Gastrocnemius medialis (tissue), 4 donors: ENCODE data around the gene TAS2R43. TPM values are rescaled to one million over a fixed set of nuclear protein-coding genes. Genes with fewer than 3 reads are reported as not detected.
"Not testable (repeated sequence)": the region's sequence is repeated elsewhere in the genome, so short reads cannot be mapped to it uniquely, and the experiment has no call there.

Experiments used
- ATAC-seq, 2 donors: fragments of 150-250 bp; one replicate each; pipeline ENCODE4 v1.9.1; 2016
- DNase-seq, 2 donors: peaks; one replicate each; pipeline ENCODE4 v3.0.0-alpha.2; 2019
- H3K27ac ChIP-seq, 4 donors: fragments of 200-600 bp; sonication (generic); 1 replicate in 1 of 4; 2 replicates in 3 of 4; pipeline ENCODE4 v1.5.1; 2016 to 2018; ENCODE audit warnings: mild to moderate bottlenecking in 2 of 4, moderate library complexity in 1 of 4
- H3K27me3 ChIP-seq, 3 donors: fragments of 200-600 bp; sonication (generic) in 2 of 3; 1 replicate in 1 of 3; 2 replicates in 2 of 3; pipeline versions ENCODE4 v1.5.1 to v1.6.0; 2016 to 2019; ENCODE audit warnings: mild to moderate bottlenecking in 1 of 3, moderate library complexity in 1 of 3
- H3K36me3 ChIP-seq, 2 donors: fragments of 200-600 bp; sonication (generic) in 1 of 2; one replicate each; pipeline ENCODE4 v1.5.1; 2017 to 2018
- H3K4me1 ChIP-seq, 2 donors: fragments of 200-600 bp; sonication (generic) in 1 of 2; one replicate each; pipeline ENCODE4 v1.5.1; 2016 to 2017; ENCODE audit warnings: mild to moderate bottlenecking in 2 of 2
- H3K4me3 ChIP-seq, 4 donors: fragments of 200-600 bp; sonication (generic) in 3 of 4; 1 replicate in 1 of 4; 2 replicates in 3 of 4; pipeline ENCODE4 v1.5.1; 2016 to 2019; ENCODE audit warnings: mild to moderate bottlenecking in 2 of 4
- H3K9me3 ChIP-seq, 3 donors: fragments of 200-600 bp; sonication (generic) in 2 of 3; 1 replicate in 1 of 3; 2 replicates in 2 of 3; pipeline ENCODE4 v1.5.1; 2016 to 2019
- POLR2A ChIP-seq, 2 donors: fragments of 450-650 bp; IDR thresholded peaks; one replicate each; pipeline ENCODE4 v1.6.1; 2017; ENCODE audit warnings: antibody characterized with exemption in 2 of 2, mild to moderate bottlenecking in 2 of 2, moderate library complexity in 2 of 2
- in situ Hi-C, 4 donors: fragments of 200-750 bp; cut with MboI; loops; one replicate each; pipeline versions ENCODE4 v1.15.0 to v1.8.0; 2017; ENCODE audit warnings: low sequenced_read_pairs in 4 of 4
- intact Hi-C: fragments of 100-400 bp; cut with DNase I; formaldehyde crosslinking; loops from one replicate; pipeline ENCODE4 v1.15.1; 2023; ENCODE audit warnings: low total_unique reads
- total RNA-seq, 4 donors: library from RNA; depleted of rRNA; stranded (reverse); fragments of >200 nt; gene quantifications; one replicate each; pipeline versions ENCODE4 v1.1.0 to v1.2.3, GENCODE V29; 2016
- TF ChIP-seq, protein P1 (sequence below), 5 experiments: fragments of 450-650 bp in 3 of 5; fragments of 200-600 bp in 2 of 5; sonication (generic) in 2 of 5; IDR thresholded peaks in 4 of 5; conservative IDR thresholded peaks in 1 of 5; 1 replicate in 4 of 5; 2 replicates in 1 of 5; pipeline ENCODE4 v1.5.1; 2016 to 2019; ENCODE audit warnings: antibody characterized with exemption in 5 of 5, mild to moderate bottlenecking in 3 of 5, moderate library complexity in 3 of 5

TAS2R43 gene
- total RNA-seq, 4 donors from 2014 or later, result 2.8 TPM; not detected in 3

- H3K36me3 ChIP-seq, result no peaks in the 10 kb centered on the region
- no peak for DNase-seq
- no peak overlapping the region for H3K4me3 ChIP-seq
- in situ Hi-C loops (no loop called here), intact Hi-C loops (no loop called here)
- ATAC-seq, result no peak
- no peak overlapping the region for H3K27ac ChIP-seq
- H3K9me3 ChIP-seq, result no peaks in the 10 kb centered on the region
- H3K4me1 ChIP-seq, result peaks cover 11 to 20% of the 10 kb centered on the region in 2 donors
- no peaks in the 10 kb centered on the region for H3K27me3 ChIP-seq
- TF ChIP-seq POLR2A (IDR thresholded peaks at IDR 0.05), result no peak
- TF ChIP-seq, protein P1, sequence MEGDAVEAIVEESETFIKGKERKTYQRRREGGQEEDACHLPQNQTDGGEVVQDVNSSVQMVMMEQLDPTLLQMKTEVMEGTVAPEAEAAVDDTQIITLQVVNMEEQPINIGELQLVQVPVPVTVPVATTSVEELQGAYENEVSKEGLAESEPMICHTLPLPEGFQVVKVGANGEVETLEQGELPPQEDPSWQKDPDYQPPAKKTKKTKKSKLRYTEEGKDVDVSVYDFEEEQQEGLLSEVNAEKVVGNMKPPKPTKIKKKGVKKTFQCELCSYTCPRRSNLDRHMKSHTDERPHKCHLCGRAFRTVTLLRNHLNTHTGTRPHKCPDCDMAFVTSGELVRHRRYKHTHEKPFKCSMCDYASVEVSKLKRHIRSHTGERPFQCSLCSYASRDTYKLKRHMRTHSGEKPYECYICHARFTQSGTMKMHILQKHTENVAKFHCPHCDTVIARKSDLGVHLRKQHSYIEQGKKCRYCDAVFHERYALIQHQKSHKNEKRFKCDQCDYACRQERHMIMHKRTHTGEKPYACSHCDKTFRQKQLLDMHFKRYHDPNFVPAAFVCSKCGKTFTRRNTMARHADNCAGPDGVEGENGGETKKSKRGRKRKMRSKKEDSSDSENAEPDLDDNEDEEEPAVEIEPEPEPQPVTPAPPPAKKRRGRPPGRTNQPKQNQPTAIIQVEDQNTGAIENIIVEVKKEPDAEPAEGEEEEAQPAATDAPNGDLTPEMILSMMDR (IDR thresholded peaks at IDR 0.05 in 4 of 5, conservative IDR thresholded peaks at IDR 0.05 in 1 of 5), result no peak
Measured at GRCh38 chr12:11130999-11131398, 38.9 kb upstream of the TAS2R43 start.

DNA sequence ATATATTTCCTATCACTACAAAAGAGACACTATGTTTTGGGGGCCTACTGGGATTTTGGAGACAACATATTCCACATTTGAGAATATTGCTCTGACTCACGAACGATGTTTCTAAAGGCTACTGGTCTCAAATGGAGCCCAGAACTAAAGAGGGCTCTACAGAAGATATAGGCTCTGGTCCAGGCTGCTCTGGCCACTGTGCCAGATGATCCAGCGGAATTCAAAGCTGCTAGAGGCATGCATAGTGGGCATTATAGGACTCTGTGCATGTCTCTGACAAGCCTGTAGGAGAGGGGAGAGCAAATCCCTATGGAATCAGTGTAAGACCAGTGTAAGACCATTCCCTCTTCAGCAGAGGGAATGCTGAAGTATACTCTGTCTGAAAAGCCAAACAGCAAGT lies 38.3 kb upstream of the TAS2R43 start:
- Histone ChIP-seq H3K27me3 (no peaks in the 10 kb centered on the region), H3K36me3 (no peaks in the 10 kb centered on the region), H3K4me3 (no peak overlapping the region), H3K27ac (no peak overlapping the region), H3K4me1 (peaks cover 11 to 20% of the 10 kb centered on the region in 2 donors), H3K9me3 (no peaks in the 10 kb centered on the region)
- intact Hi-C loops, result no loop called here
- DNase-seq (no peak), ATAC-seq (no peak)
- in situ Hi-C loops, result no loop called here
- TF ChIP-seq POLR2A (IDR thresholded peaks at IDR 0.05), result no peak
- TF ChIP-seq, protein P1 (IDR thresholded peaks at IDR 0.05 in 4 of 5, conservative IDR thresholded peaks at IDR 0.05 in 1 of 5), result no peak

DNA sequence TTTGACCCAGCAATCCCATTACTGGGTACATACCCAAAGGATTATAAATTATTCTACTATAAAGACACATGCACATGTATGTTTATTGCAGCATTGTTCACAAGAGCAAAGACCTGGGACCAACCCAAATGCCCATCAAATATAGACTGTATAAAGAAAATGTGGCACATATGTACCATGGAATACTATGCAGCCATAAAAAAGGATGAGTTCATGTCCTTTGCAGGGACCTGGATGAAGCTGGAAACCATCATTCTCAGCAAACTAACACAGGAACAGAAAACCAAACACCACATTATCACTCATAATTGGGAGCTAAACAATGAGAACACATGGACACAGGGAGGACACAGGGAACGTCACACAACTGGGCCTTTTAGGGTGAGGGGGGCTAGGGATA lies 22.0 kb upstream of the TAS2R43 start:
- H3K4me1 ChIP-seq, ATAC-seq, H3K36me3 ChIP-seq, H3K9me3 ChIP-seq, DNase-seq, intact Hi-C loops, H3K27me3 ChIP-seq, H3K27ac ChIP-seq, in situ Hi-C loops, H3K4me3 ChIP-seq: not testable (repeated sequence)

- H3K36me3 ChIP-seq, H3K9me3 ChIP-seq, DNase-seq, H3K4me3 ChIP-seq, H3K27ac ChIP-seq, ATAC-seq, H3K4me1 ChIP-seq, in situ Hi-C loops, H3K27me3 ChIP-seq, intact Hi-C loops: not testable (repeated sequence)
Measured at GRCh38 chr12:11111213-11111612, 19.1 kb upstream of the TAS2R43 start.

DNA sequence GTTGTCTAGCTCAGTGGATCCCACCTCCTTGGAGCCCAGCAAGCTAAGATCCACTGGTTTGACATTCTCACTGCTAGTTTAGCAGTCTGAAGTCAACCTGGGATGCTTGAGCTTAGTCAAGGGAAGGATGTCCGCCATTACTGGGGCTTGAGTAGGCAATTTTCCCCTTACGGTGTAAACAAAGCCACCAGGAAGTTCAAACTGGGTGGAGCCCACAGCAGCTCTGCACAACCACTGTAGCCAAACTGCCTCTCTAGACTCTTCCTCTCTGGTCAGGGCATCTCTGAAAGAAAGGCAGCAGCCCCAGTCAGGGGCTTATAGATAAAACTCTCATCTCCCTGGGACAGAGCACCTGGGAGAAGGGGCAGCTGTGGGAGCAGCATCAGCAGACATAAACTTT lies 16.7 kb upstream of the TAS2R43 start:
- TF ChIP-seq POLR2A (IDR thresholded peaks at IDR 0.05), result no peak
- TF ChIP-seq, protein P1 (IDR thresholded peaks at IDR 0.05 in 4 of 5, conservative IDR thresholded peaks at IDR 0.05 in 1 of 5), result no peak
- H3K4me3 ChIP-seq, result no peak overlapping the region
- no peak for DNase-seq
- intact Hi-C loops (no loop called here), in situ Hi-C loops (no loop called here)
- H3K27ac ChIP-seq, result no peak overlapping the region
- no peak for ATAC-seq
- no peaks in the 10 kb centered on the region for H3K9me3 ChIP-seq
- no peaks in the 10 kb centered on the region for H3K27me3 ChIP-seq
- no peaks in the 10 kb centered on the region for H3K36me3 ChIP-seq
- H3K4me1 ChIP-seq, result no peaks in the 10 kb centered on the region

GRCh38 chr12:11107719-11108118 lies 15.6 kb upstream of the TAS2R43 start:
- H3K36me3 ChIP-seq, result no peaks in the 10 kb centered on the region
- intact Hi-C loops (no loop called here), in situ Hi-C loops (no loop called here)
- no peak overlapping the region for H3K27ac ChIP-seq
- no peaks in the 10 kb centered on the region for H3K9me3 ChIP-seq
- no peaks in the 10 kb centered on the region for H3K27me3 ChIP-seq
- ATAC-seq (no peak), DNase-seq (no peak)
- no peak for TF ChIP-seq POLR2A (IDR thresholded peaks at IDR 0.05)
- TF ChIP-seq, protein P1 (IDR thresholded peaks at IDR 0.05 in 4 of 5, conservative IDR thresholded peaks at IDR 0.05 in 1 of 5), result no peak
- H3K4me3 ChIP-seq, result no peak overlapping the region
- H3K4me1 ChIP-seq, result no peaks in the 10 kb centered on the region
